KMS-11 (cell line): ENCODE results near the gene POU6F1.

Experiments
- H2AFZ ChIP-seq: fragments of 200-600 bp; sonication (generic); 2 replicates; pipeline ENCODE4 v1.6.1; 2016; ENCODE audit warnings: antibody characterized with exemption, mixed run types, low read depth
- H3K27ac ChIP-seq: fragments of 200-600 bp; sonication (generic); 2 replicates; pipeline ENCODE4 v1.6.1; 2016; ENCODE audit warnings: mild to moderate bottlenecking, mixed run types
- H3K27me3 ChIP-seq: fragments of 200-600 bp; sonication (generic); 2 replicates; pipeline ENCODE4 v1.6.1; 2017; ENCODE audit warnings: mild to moderate bottlenecking, low read depth, mixed run types, moderate library complexity; ENCODE audit not compliant: insufficient read depth
- H3K36me3 ChIP-seq: fragments of 200-600 bp; sonication (generic); 2 replicates; pipeline ENCODE4 v1.6.1; 2017; ENCODE audit warnings: mild to moderate bottlenecking, mixed run types; ENCODE audit not compliant: insufficient read depth
- H3K4me1 ChIP-seq: fragments of 200-600 bp; sonication (generic); 2 replicates; pipeline ENCODE4 v1.6.1; 2016; ENCODE audit warnings: mild to moderate bottlenecking, low read depth, mixed run types; ENCODE audit not compliant: poor library complexity, severe bottlenecking
- H3K4me2 ChIP-seq: fragments of 200-600 bp; sonication (generic); 2 replicates; pipeline ENCODE4 v1.7.0; 2016; ENCODE audit warnings: mild to moderate bottlenecking, mixed run types
- H3K4me3 ChIP-seq: fragments of 200-600 bp; sonication (generic); IDR thresholded peaks from 2 replicates; pipeline ENCODE4 v1.6.1; 2017; ENCODE audit warnings: low read depth, low read length, mixed read lengths; ENCODE audit not compliant: insufficient read depth
- H3K79me2 ChIP-seq: fragments of 200-600 bp; sonication (generic); 2 replicates; pipeline ENCODE4 v1.6.1; 2016; ENCODE audit warnings: low read depth, mixed run types; ENCODE audit not compliant: insufficient read depth
- H3K9ac ChIP-seq: fragments of 200-600 bp; sonication (generic); 2 replicates; pipeline ENCODE4 v1.6.1; 2016; ENCODE audit warnings: mild to moderate bottlenecking, mixed run types
- H4K20me1 ChIP-seq: fragments of 200-600 bp; sonication (generic); 2 replicates; pipeline ENCODE4 v1.6.1; 2016; ENCODE audit warnings: mild to moderate bottlenecking, mixed run types; ENCODE audit not compliant: insufficient read depth
- TF ChIP-seq, protein P1 (sequence below): fragments of 200-600 bp; sonication (generic); conservative IDR thresholded peaks from 2 replicates; pipeline ENCODE4 v1.6.1; 2017; ENCODE audit warnings: low read depth, mild to moderate bottlenecking, antibody characterized with exemption, low read length, moderate library complexity, mixed read lengths

POU6F1 gene

DNA sequence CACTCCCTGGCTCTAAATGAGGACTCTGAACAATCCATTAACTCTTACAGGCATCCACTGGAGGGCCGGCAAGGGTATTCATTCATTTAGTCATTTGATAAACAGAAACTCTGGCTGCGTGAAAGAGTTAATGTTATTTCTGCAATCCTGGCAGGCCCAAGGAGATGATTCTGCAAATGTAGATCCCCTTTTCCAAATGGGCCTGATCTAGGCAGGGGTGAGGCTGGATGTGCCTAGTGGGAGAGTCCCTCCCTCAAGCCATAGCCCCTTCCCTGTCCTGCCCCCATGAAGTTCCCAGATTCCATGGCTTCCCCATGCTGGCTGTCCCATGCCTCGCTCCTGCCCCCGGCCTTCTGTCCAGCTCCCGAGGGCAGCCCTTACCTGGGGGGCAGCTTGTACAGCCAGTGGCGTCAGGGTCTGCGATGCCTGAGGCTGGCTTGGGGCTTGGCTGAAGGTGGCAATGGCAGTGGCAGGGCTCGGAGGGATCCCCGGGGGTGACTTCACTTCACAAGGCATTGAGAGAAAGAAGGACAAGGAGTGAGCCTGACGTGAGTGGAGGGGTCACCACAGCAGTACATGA is 18.4 kb downstream of the POU6F1 start:
- no peak overlapping the region for H3K27ac ChIP-seq
- no peak overlapping the region for H2AFZ ChIP-seq
- no peaks in the 10 kb centered on the region for H3K27me3 ChIP-seq
- no peaks in the 10 kb centered on the region for H4K20me1 ChIP-seq
- no peak overlapping the region for H3K4me2 ChIP-seq
- no peaks in the 10 kb centered on the region for H3K36me3 ChIP-seq
- TF ChIP-seq, protein P1, sequence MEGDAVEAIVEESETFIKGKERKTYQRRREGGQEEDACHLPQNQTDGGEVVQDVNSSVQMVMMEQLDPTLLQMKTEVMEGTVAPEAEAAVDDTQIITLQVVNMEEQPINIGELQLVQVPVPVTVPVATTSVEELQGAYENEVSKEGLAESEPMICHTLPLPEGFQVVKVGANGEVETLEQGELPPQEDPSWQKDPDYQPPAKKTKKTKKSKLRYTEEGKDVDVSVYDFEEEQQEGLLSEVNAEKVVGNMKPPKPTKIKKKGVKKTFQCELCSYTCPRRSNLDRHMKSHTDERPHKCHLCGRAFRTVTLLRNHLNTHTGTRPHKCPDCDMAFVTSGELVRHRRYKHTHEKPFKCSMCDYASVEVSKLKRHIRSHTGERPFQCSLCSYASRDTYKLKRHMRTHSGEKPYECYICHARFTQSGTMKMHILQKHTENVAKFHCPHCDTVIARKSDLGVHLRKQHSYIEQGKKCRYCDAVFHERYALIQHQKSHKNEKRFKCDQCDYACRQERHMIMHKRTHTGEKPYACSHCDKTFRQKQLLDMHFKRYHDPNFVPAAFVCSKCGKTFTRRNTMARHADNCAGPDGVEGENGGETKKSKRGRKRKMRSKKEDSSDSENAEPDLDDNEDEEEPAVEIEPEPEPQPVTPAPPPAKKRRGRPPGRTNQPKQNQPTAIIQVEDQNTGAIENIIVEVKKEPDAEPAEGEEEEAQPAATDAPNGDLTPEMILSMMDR, result no peak
- no peaks in the 10 kb centered on the region for H3K4me1 ChIP-seq
- no peaks in the 10 kb centered on the region for H3K79me2 ChIP-seq
- H3K9ac ChIP-seq, result no peak overlapping the region
- H3K4me3 ChIP-seq, result no peak overlapping the region

DNA sequence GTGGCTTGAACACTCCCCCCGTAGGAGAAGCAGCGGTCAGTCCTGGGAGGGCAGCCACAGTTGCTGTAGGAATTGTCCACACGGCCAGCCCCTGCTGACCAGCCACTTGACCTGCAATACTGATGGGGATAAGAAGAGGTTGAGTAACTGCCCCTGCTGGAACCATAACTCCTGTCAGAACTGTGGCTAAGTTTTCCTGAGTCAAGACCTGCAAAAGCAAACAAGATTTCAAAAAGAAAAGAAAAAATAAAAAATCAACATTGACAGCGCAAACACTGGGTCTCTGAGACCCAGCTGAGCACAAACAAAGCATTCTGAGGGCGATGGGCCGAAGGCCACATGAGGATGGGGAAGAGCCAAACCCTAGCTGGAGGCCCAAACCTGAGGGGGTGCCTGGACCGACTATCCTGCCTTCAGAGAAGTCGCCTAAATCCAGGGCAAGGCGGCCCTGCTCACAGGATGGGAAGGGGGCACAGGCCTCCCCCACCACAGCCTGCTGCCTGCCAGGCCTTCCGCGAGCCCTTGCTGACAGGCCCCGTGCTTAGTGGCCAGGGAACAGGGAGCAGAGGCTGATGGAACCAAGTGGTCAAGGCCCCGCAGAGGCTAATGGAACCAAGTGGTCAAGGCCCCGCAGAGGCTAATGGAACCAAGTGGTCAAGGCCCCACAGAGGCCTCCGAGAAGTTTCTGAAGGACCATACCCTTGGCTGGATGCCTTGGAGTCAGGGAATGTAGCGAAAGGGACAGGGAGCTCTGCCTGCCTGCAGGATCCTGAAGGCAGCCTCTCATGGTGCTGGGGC is 19.1 kb downstream of the POU6F1 start:
- Histone ChIP-seq H3K27me3 (no peaks in the 10 kb centered on the region), H3K4me3 (no peak overlapping the region), H3K36me3 (no peaks in the 10 kb centered on the region)

DNA sequence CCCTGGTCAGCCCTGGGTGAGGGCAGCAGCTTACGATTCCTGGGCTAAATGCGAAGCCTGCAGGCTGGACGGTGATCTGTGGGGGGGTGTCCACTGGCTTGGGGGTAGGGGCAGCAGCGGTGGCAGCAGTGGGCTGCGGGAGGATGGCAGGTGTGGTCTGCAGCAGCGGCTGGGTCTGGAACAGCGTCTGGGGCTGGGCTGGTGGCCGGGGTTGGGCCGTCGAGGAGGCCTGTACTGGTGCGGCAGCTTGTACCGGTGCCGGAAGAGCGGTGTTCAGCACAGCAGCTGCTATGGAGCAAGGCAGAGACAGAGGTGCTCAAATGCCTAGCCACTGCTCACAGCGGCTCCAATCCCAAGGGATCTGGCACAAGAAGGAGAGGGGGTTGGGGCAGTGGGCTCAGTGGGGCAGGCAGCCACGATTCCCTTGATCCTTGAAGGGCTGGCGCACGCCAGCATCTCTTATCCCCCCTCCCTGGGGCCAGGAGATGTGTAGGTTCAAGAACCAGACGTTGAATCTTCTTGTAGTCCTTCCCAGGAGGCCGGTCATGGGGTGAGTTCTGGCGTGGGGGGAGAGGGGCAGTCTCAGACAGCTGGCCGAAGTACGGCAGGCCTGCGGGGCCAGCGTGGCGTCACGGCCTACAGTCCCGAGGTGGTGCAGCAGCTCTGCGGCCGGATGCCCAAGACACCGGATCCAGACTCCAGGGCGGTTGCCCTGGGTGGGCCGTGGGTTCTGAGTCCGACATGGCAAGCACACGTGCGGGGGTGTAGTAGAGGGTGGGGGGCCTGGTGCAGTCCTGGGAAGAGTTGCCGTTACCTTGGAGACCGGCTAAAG is 19.9 kb downstream of the POU6F1 start:
- H4K20me1 ChIP-seq, result no peaks in the 10 kb centered on the region
- H3K27ac ChIP-seq, result no peak overlapping the region
- TF ChIP-seq, protein P1, result no peak
- H3K4me1 ChIP-seq, result no peaks in the 10 kb centered on the region
- no peak overlapping the region for H3K4me3 ChIP-seq
- H3K79me2 ChIP-seq, result no peaks in the 10 kb centered on the region
- H3K36me3 ChIP-seq, result no peaks in the 10 kb centered on the region
- no peaks in the 10 kb centered on the region for H3K27me3 ChIP-seq
- H2AFZ ChIP-seq, result no peak overlapping the region
- H3K9ac ChIP-seq, result no peak overlapping the region
- H3K4me2 ChIP-seq, result no peak overlapping the region

More for the DNA sequence above, 19.1 kb downstream of the POU6F1 start:
- TF ChIP-seq, protein P1, result no peak
- H3K9ac ChIP-seq, result no peak overlapping the region
- H3K4me1 ChIP-seq, result no peaks in the 10 kb centered on the region
- no peak overlapping the region for H3K4me2 ChIP-seq
- no peaks in the 10 kb centered on the region for H4K20me1 ChIP-seq
- no peak overlapping the region for H2AFZ ChIP-seq
- no peak overlapping the region for H3K27ac ChIP-seq
- no peaks in the 10 kb centered on the region for H3K79me2 ChIP-seq

DNA sequence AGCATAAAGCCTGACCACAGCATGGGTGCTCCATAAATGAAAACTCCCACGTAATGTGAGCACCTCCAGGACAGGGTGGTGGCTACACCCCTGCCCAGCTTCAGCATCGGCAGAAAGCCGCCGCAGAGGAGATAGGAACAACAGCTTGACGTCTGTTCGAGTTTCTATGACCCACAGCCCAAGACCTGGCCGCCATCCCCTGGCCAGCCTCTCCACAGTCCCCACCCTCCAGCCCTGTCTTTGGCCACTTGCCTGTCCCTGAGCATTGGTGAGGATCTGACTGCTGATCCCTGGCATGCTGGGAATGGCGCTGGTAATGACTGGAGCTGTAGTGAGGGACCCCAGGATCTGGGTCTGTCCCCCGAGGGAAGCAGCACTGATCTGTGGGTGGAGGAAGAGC is 21.3 kb downstream of the POU6F1 start:
- TF ChIP-seq, protein P1, result no peak
- Histone ChIP-seq H3K27ac (no peak overlapping the region), H3K27me3 (no peaks in the 10 kb centered on the region), H3K4me3 (no peak overlapping the region), H3K79me2 (no peaks in the 10 kb centered on the region), H3K4me2 (no peak overlapping the region), H4K20me1 (no peaks in the 10 kb centered on the region), H2AFZ (no peak overlapping the region), H3K9ac (no peak overlapping the region), H3K36me3 (no peaks in the 10 kb centered on the region), H3K4me1 (no peaks in the 10 kb centered on the region)
